ENCODE data around the gene IFITM1. TPM values are rescaled to one million over a fixed set of nuclear protein-coding genes. Genes with fewer than 3 reads are reported as not detected.

The IFITM1 gene
- total RNA-seq, 1 experiment from 2014 or later, result 544 TPM

DNA sequence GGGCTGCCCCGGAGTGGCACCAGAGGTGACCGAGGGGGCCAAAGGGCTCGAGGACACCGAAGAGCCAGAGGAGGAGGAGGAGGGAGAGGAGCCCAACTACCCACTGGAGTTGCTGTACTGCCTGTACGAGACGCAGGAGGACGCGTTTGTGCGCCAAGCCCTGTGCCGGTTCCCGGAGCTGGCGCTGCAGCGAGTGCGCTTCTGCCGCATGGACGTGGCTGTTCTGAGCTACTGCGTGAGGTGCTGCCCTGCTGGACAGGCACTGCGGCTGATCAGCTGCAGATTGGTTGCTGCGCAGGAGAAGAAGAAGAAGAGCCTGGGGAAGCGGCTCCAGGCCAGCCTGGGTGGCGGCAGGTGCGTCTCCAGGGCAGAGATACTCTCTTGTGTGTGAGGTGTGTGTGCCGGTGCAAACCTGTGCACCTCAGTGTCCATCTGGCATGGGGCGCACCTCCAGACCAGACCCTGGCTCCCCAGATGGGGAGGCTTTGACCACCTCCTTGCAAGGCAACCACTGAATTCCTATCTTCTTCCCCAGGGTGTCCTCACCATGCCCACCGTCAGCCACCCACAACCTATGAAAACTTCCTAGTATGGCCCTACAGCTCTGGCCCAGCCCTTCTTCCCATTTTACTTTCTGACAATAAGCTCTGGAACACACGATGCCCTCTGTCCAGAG is 32.2 kb upstream of the IFITM1 start:
- Mint-ChIP-seq H3K27me3 (ENCODE audit: low read depth) (peaks cover 48% of the 10 kb centered on the region), H3K4me1 (peaks cover 36% of the 10 kb centered on the region), H3K27ac (no peak overlapping the region), H3K9me3 (peaks cover under 1% of the 10 kb centered on the region; the same call in 1 of the 2 replicates), H3K4me3 (no peak overlapping the region), H3K36me3 (no peaks in the 10 kb centered on the region)
- POLR2A ChIA-PET, result interaction anchor here (0.7 kb wide), 1 partner anchor 17 kb away, joined by 4 read pairs; the partner anchor contains the start of gene IFITM5
- DNase-seq (ENCODE audit: low spot score) (no peak), ATAC-seq (no peak)
- TF ChIP-seq MYBL2 (CRISPR knock-in tag; IDR thresholded peaks at IDR 0.05), result no peak
- no peak for TF ChIP-seq OVOL2 (CRISPR knock-in tag; IDR thresholded peaks at IDR 0.05; ENCODE audit: borderline replicate concordance)
- no peak for TF ChIP-seq ZSCAN18 (CRISPR knock-in tag; IDR thresholded peaks at IDR 0.05)
- TF ChIP-seq, protein P1, sequence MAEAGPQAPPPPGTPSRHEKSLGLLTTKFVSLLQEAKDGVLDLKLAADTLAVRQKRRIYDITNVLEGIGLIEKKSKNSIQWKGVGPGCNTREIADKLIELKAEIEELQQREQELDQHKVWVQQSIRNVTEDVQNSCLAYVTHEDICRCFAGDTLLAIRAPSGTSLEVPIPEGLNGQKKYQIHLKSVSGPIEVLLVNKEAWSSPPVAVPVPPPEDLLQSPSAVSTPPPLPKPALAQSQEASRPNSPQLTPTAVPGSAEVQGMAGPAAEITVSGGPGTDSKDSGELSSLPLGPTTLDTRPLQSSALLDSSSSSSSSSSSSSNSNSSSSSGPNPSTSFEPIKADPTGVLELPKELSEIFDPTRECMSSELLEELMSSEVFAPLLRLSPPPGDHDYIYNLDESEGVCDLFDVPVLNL (CRISPR knock-in tag; IDR thresholded peaks at IDR 0.05; ENCODE audit: borderline replicate concordance, low read depth), result no peak
- no peak for TF ChIP-seq GTF2I (CRISPR knock-in tag; conservative IDR thresholded peaks at IDR 0.05)
- no peak for TF ChIP-seq ERG (CRISPR knock-in tag; IDR thresholded peaks at IDR 0.05)
- TF ChIP-seq JAZF1 (CRISPR knock-in tag; IDR thresholded peaks at IDR 0.05), result no peak
- TF ChIP-seq ATF6 (CRISPR knock-in tag; IDR thresholded peaks at IDR 0.05), result no peak
- CTCF ChIA-PET, result interaction anchor here (0.8 to 5.8 kb wide), 6 partner anchors 9 to 125 kb away, joined by 3 to 53 read pairs (median 3); partner anchors contain the start of gene IFITM2

- peaks cover 53% of the 10 kb centered on the region for H3K27me3 Mint-ChIP-seq (ENCODE audit: low read depth)
- H3K4me3 Mint-ChIP-seq, result no peak overlapping the region
- CTCF ChIA-PET, result interaction anchor here (0.9 to 5.8 kb wide), 5 partner anchors 9 to 31 kb away, joined by 3 to 53 read pairs (median 3); partner anchors contain the start of gene IFITM2
- H3K4me1 Mint-ChIP-seq, result peaks cover 40% of the 10 kb centered on the region
- POLR2A ChIA-PET, result interaction anchor here (1.2 kb wide), 1 partner anchor 17 kb away, joined by 3 read pairs; no protein-coding TSS in a partner anchor
- ATAC-seq (no peak), DNase-seq (ENCODE audit: low spot score) (no peak)
- no peaks in the 10 kb centered on the region for H3K36me3 Mint-ChIP-seq
- H3K27ac Mint-ChIP-seq, result no peak overlapping the region
- H3K9me3 Mint-ChIP-seq, result no peaks in the 10 kb centered on the region
- TF ChIP-seq SMAD3 (CRISPR knock-in tag; IDR thresholded peaks at IDR 0.05; ENCODE audit: borderline replicate concordance) (no peak), ZBTB43 (CRISPR knock-in tag; IDR thresholded peaks at IDR 0.05) (no peak), SOX15 (CRISPR knock-in tag; IDR thresholded peaks at IDR 0.05) (no peak), TEAD4 (CRISPR knock-in tag; IDR thresholded peaks at IDR 0.05) (no peak), MLX (CRISPR knock-in tag; IDR thresholded peaks at IDR 0.05) (no peak), NFATC4 (CRISPR knock-in tag; IDR thresholded peaks at IDR 0.05) (no peak), ZNF281 (CRISPR knock-in tag; IDR thresholded peaks at IDR 0.05) (no peak), ZNF423 (CRISPR knock-in tag; IDR thresholded peaks at IDR 0.05) (no peak), ZNF416 (CRISPR knock-in tag; IDR thresholded peaks at IDR 0.05) (no peak), NFE2L1 (CRISPR knock-in tag; IDR thresholded peaks at IDR 0.05) (no peak), GTF2I (CRISPR knock-in tag; conservative IDR thresholded peaks at IDR 0.05) (no peak), TCF7 (CRISPR knock-in tag; IDR thresholded peaks at IDR 0.05; ENCODE audit: low read depth) (no peak), CBFB (CRISPR knock-in tag; IDR thresholded peaks at IDR 0.05; ENCODE audit: low read depth) (no peak), ESRRA (CRISPR knock-in tag; IDR thresholded peaks at IDR 0.05; ENCODE audit: borderline replicate concordance) (no peak), NR2C2 (CRISPR knock-in tag; IDR thresholded peaks at IDR 0.05) (no peak), ATF1 (CRISPR knock-in tag; IDR thresholded peaks at IDR 0.05) (no peak)
- TF ChIP-seq, protein P2, sequence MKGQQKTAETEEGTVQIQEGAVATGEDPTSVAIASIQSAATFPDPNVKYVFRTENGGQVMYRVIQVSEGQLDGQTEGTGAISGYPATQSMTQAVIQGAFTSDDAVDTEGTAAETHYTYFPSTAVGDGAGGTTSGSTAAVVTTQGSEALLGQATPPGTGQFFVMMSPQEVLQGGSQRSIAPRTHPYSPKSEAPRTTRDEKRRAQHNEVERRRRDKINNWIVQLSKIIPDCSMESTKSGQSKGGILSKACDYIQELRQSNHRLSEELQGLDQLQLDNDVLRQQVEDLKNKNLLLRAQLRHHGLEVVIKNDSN (CRISPR knock-in tag; IDR thresholded peaks at IDR 0.05), result no peak
These were observed 31.7 kb upstream of the IFITM1 start for GRCh38 chr11:282171-282570.
